Measurements from ENCODE around the gene GFPT1. TPM values are rescaled to one million over a fixed set of nuclear protein-coding genes. Genes with fewer than 3 reads are reported as not detected.
A peak's percentile ranks its signal among the peaks of the same experiment; 100 is the strongest.

The GFPT1 gene
- total and polyA plus RNA-seq, 9 of the 15 experiments (the other 6 are each of a cell fraction or from before 2014, with no cell fraction given): 6.6 to 38.3 (median 15.9) TPM

DNA sequence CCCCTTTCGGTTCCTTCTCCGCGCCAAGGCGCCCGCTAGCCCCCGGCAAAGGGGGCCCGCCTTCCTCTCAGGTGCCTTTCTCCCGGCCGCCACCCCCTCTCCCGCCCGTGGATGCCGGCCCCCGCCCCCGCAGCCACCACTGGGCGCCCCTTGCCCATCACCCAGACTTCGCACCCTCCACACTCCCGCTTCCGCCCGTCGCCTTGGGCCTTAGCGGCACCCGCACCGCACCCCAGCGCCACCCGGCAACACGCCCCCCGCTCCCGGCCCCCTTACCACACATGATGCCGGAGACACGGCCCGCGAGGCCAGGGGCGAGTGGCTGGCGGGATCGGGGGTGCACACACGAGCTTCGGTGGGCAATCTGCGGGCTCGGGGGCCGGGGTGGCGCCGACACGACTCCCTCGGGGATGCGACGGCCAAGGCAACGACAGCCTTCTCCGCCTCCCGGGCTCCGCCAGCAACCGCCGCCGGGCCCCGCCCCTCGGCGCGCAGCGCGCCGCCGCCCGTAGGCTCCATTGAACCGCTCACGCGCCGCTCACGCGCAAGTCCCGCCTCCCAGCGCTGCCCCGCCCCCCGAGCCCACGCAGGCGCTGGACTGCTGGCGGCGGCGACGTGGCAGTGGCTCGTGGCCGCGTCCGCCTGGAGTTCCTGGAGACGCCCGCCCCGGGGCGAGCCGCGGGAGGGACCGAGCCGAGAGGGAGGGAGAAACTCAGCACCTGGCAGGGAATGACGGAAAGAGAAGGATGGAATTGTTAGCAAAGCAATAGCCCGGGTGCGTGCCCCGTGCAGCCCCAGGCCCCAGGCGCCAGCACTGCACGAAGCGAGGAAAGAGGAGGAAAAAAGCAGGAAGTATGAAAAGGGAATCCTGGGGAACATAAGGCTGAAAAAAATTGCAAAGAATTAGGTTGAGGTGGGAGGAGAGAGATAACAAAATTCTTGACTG is at the start of gene GFPT1 (continued):
- no peak for TF ChIP-seq STAG1 (CRISPR knock-in tag; IDR thresholded peaks at IDR 0.05; ENCODE audit: borderline replicate concordance)
- TF ChIP-seq ZSCAN29 (IDR thresholded peaks at IDR 0.05): no peak
- TF ChIP-seq KAT7 (CRISPR knock-in tag; IDR thresholded peaks at IDR 0.05; ENCODE audit: borderline replicate concordance): no peak
- no peak for TF ChIP-seq BCL6 (CRISPR knock-in tag; IDR thresholded peaks at IDR 0.05)
- TF ChIP-seq ZNF232 (CRISPR knock-in tag; IDR thresholded peaks at IDR 0.05): peak; percentile 75; the same call in 1 of the 2 replicates
- TF ChIP-seq NFXL1 (CRISPR knock-in tag; IDR thresholded peaks at IDR 0.05): no peak
- TF ChIP-seq LEF1 (IDR thresholded peaks at IDR 0.05): no peak
- no peak for TF ChIP-seq ZZZ3 (IDR thresholded peaks at IDR 0.05)
- TF ChIP-seq ZNF586 (CRISPR knock-in tag; conservative IDR thresholded peaks at IDR 0.05): no peak
- no peak for TF ChIP-seq RFX1 (IDR thresholded peaks at IDR 0.05)
- no peak for TF ChIP-seq ZBTB17 (CRISPR knock-in tag; IDR thresholded peaks at IDR 0.05)
- no peak for TF ChIP-seq BRCA1 (IDR thresholded peaks at IDR 0.05)
- TF ChIP-seq BRCA1 (CRISPR knock-in tag; IDR thresholded peaks at IDR 0.05): no peak
- peak; percentile 50; the same call in 1 of the 2 replicates for TF ChIP-seq ZNF143 (CRISPR knock-in tag; IDR thresholded peaks at IDR 0.05)
- TF ChIP-seq GATAD2A (IDR thresholded peaks at IDR 0.05): no peak; the same call in 1 of the 2 replicates
- no peak for TF ChIP-seq ILK (tag; IDR thresholded peaks at IDR 0.05; ENCODE audit: borderline replicate concordance, low read depth)
- no peak for TF ChIP-seq ZNF551 (CRISPR knock-in tag; IDR thresholded peaks at IDR 0.05)
- TF ChIP-seq CHD4 (IDR thresholded peaks at IDR 0.05; ENCODE audit: insufficient read depth, insufficient replicate concordance, low read depth, low read length, poor library complexity, severe bottlenecking): no peak
- TF ChIP-seq POLR3G (IDR thresholded peaks at IDR 0.05; ENCODE audit: extremely low read depth, insufficient read length, insufficient replicate concordance): no peak
- TF ChIP-seq EZH2 (IDR thresholded peaks at IDR 0.05; ENCODE audit: borderline replicate concordance, low read depth, low read length): no peak
- peak; percentile 54; the same call in 1 of the 2 replicates for TF ChIP-seq HNRNPL (IDR thresholded peaks at IDR 0.05; ENCODE audit: low read depth, low read length)
- TF ChIP-seq SNRNP70 (optimal IDR thresholded peaks at IDR 0.05; ENCODE audit: low read depth, low read length): no peak
- peak; percentile 50; the same call in 1 of the 2 replicates for TF ChIP-seq ZEB2 (IDR thresholded peaks at IDR 0.05)
